Measurements from ENCODE around the gene XNDC1N. TPM values are rescaled to one million over a fixed set of nuclear protein-coding genes. Genes with fewer than 3 reads are reported as not detected.
"Not testable (repeated sequence)": the region's sequence is repeated elsewhere in the genome, so short reads cannot be mapped to it uniquely, and the experiment has no call there.

Gene XNDC1N
- total and polyA plus RNA-seq, 2 of the 13 experiments (the other 11 are each of a cell fraction or from before 2014, with no cell fraction given), result 3.4 to 7.5 TPM

GRCh38 chr11:71888335-71889010 is 39.9 kb downstream of the XNDC1N start (continued):
- TF ChIP-seq ELF3 (CRISPR knock-in tag; IDR thresholded peaks at IDR 0.05) (0 out of 2 replicates have a peak, but pooled peaks have one; percentile 43), ARID4A (CRISPR knock-in tag; IDR thresholded peaks at IDR 0.05; ENCODE audit: borderline replicate concordance) (peak; percentile 7; the same call in 1 of the 2 replicates), MED1 (CRISPR knock-in tag; IDR thresholded peaks at IDR 0.05) (peak; percentile 53; the same call in 1 of the 2 replicates), GABPA (CRISPR knock-in tag; IDR thresholded peaks at IDR 0.05; ENCODE audit: low read depth) (peak; percentile 22; the same call in 1 of the 2 replicates), GTF3A (CRISPR knock-in tag; conservative IDR thresholded peaks at IDR 0.05) (0 out of 2 replicates have a peak, but pooled peaks have one; percentile 45), PITX1 (CRISPR knock-in tag; IDR thresholded peaks at IDR 0.05) (0 out of 2 replicates have a peak, but pooled peaks have one; percentile 52), ZNF574 (CRISPR knock-in tag; IDR thresholded peaks at IDR 0.05) (peak; percentile 72), PHF21A (CRISPR knock-in tag; IDR thresholded peaks at IDR 0.05) (peak; percentile 38; the same call in 1 of the 2 replicates), ZNF503 (CRISPR knock-in tag; IDR thresholded peaks at IDR 0.05) (peak; percentile 66; the same call in 1 of the 2 replicates), MEF2D (CRISPR knock-in tag; IDR thresholded peaks at IDR 0.05) (0 out of 2 replicates have a peak, but pooled peaks have one; percentile 14), TEAD3 (CRISPR knock-in tag; optimal IDR thresholded peaks at IDR 0.05; ENCODE audit: borderline replicate concordance) (peak; percentile 86), FOXA3 (CRISPR knock-in tag; IDR thresholded peaks at IDR 0.05) (peak; percentile 22; the same call in 1 of the 2 replicates), ZGPAT (CRISPR knock-in tag; IDR thresholded peaks at IDR 0.05) (0 out of 2 replicates have a peak, but pooled peaks have one; percentile 46), ZFY (CRISPR knock-in tag; IDR thresholded peaks at IDR 0.05) (peak; percentile 67), HNF4G (IDR thresholded peaks at IDR 0.05; ENCODE audit: borderline replicate concordance, low read depth, low read length) (peak; percentile 72; the same call in 1 of the 2 replicates), ASH2L (IDR thresholded peaks at IDR 0.05; ENCODE audit: insufficient read length, low read depth, low read length) (peak; percentile 95), NRL (CRISPR knock-in tag; IDR thresholded peaks at IDR 0.05; ENCODE audit: borderline replicate concordance) (0 out of 2 replicates have a peak, but pooled peaks have one; percentile 18)
- TF ChIP-seq GABPA (IDR thresholded peaks at IDR 0.05; ENCODE audit: low read depth, low read length); HNF4G (CRISPR knock-in tag; IDR thresholded peaks at IDR 0.05; ENCODE audit: borderline replicate concordance, low read depth): not testable (repeated sequence)
